NCI-H226 (cell line): ENCODE measurements around the gene NTHL1.

Experiments used
- DNase-seq: peaks from one replicate; pipeline ENCODE4 v3.0.0-alpha.2; 2015

NTHL1 gene

DNA sequence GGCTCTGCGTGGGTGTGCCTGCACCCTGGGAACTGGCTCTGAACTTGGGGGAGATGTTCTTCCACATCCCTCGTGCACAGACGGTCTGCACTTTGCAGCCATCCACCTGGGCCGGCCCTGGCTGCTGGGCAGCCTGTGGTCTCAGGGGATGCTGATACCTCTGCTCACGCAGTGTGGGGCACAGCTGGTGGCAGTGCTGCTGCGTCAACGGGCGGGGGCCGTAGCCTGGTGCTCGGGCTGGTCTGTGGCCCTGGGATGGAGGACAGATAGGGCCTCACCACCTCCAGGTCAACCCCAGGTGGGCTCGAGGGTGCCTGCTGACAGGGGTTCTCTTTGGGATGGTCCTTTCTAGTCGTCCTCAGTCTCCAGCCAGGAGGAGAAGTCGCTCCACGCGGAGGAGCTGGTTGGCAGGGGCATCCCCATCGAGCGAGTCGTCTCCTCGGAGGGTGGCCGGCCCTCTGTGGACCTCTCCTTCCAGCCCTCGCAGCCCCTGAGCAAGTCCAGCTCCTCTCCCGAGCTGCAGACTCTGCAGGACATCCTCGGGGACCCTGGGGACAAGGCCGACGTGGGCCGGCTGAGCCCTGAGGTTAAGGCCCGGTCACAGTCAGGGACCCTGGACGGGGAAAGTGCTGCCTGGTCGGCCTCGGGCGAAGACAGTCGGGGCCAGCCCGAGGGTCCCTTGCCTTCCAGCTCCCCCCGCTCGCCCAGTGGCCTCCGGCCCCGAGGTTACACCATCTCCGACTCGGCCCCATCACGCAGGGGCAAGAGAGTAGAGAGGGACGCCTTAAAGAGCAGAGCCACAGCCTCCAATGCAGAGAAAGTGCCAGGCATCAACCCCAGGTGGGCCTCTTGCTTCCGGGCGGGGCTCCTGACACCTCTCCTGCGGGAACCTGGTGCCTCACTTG lies 36.5 kb upstream of the NTHL1 start:
- no peak for DNase-seq

DNA sequence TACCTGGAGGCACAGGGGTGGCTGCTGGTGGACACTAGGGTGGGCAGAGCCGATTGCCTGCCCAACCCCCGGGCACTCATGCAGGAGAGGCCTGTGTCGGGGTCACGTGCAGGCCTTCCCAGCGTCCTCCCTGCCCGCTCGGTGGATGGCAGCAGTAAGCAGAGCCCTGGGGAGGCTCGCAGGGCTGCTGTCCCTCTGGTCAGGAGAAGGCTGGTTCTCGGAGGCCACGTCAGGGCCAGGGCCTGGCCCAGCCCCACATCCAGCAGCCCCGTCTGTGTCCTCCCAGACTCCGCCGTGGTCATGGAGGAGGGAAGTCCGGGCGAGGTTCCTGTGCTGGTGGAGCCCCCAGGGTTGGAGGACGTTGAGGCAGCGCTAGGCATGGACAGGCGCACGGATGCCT lies 35.8 kb upstream of the NTHL1 start:
- no peak for DNase-seq

DNA sequence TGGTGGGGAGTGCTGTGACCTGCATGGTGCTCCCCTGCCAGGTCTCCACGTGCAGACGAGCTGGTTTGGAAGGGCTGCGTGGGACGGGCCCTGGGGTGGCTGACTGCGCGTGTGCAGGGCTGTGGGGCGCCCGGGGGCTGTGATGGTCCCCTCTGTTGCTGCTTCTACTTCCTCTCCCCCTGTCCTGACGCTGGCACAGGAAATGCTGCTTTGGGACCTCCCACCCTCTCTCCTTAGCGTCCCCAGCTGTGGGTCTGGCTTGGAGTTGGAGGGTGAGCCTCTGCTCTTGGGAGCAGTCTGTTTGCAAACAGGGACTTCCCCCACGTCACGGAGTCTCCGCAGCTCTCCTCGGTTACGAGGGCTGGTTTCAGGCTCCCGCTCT lies 35.3 kb upstream of the NTHL1 start:
- DNase-seq = no peak

DNA sequence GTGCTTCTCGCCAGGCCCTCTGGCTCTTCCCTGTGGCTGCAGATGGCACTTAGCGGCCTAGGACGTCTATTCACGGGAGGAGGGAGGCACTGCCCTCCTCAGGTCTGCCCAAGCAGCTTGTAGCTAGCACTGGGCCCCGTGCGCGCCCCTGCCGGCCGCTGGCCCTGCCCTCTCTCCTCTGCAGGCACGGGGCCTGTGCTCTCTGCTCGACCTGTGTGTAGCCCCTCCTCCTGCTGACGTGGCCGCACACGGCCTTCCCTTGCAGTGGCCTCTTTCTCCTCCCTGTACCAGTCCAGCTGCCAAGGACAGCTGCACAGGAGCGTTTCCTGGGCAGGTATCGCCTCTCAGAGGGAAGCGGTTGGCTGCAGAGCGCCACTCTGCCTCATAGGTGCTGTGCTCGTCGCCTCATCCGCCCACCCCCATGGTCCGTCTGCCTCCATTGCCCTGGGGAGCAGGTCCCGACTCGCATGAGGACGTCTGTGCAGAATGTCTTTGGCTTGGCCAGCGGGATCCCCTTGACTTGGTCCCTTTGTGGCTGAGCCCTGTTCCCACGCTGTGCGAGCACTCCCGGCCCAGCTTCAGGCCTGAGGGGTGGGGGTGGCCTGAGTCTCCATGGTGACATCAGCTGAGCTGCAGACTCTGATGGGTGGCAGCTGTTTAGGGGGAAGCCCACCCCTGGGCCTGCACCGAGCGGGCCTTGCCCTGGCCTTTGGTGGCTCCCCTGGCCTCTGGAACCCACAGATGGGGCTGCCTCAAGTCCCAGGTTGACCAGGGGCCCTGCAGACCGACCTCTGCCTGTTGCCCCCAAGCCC lies 34.7 kb upstream of the NTHL1 start:
- peak; percentile 79 for DNase-seq

DNA sequence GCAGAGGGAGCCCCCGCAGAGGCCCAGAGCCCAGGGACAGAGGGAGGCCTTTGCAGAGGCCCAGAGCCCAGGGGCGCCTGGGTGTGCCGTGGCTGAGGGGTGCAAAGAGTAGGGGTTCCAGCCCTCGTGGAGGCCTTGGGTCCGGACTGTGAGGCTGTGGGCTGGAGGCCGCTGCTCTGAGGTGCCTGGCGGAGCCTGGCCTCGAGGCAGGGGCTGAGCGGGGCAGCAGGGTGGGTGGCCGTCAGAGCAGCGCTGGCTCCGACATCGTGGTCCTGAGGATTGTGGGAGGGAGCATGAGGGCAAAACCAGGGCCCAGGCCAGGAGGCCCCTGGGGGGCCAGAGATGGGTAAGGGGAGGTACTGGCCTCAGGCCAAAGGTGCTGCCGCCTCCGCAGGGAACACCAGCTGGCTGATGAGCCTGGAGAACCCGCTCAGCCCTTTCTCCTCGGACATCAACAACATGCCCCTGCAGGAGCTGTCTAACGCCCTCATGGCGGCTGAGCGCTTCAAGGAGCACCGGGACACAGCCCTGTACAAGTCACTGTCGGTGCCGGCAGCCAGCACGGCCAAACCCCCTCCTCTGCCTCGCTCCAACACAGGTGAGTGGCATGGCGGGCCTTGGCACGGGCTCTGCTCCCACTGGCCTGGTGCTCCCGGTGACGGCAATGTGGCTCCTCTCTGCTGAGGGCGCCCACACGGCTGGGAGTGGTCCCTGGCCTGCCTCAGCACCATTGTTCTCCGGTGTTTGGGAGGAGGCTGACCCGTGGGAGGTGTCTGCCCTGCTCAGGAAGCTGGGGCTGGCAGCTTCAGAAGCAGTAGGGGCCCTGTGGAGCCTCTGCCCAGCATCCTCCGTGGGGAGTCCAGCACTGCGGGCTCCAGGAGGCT lies 33.8 kb upstream of the NTHL1 start:
- no peak for DNase-seq

DNA sequence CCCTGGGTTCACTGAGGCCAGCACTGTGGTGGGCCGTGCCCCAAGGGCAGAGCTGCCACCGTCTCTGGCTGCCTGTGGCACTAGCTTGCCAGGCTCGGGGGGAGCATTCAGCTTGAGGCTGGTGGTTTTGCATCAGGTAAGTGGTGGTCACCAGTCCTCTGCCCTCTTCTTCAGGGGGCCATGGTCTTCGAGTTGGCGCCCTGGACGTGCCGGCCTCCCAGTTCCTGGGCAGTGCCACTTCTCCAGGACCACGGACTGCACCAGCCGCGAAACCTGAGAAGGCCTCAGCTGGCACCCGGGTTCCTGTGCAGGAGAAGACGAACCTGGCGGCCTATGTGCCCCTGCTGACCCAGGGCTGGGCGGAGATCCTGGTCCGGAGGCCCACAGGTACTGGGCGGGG lies 32.4 kb upstream of the NTHL1 start:
- DNase-seq = no peak

DNA sequence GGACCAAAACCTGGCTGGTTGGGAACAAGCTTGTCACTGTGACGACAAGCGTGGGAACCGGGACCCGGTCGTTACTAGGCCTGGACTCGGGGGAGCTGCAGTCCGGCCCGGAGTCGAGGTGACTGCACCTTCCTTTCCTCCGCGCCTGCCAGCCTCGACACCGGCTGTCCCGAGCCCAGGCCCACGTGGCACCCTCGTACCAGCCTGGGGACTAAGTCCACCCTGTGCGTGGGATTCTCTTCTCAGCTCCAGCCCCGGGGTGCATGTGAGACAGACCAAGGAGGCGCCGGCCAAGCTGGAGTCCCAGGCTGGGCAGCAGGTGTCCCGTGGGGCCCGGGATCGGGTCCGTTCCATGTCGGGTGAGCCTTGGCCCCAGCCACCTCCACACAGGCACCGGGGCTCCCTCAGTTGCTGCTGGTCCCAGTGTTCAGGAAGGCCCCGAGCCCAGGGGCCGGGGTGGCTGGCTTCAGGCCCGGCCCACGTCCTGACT lies 31.7 kb upstream of the NTHL1 start:
- no peak for DNase-seq

DNA sequence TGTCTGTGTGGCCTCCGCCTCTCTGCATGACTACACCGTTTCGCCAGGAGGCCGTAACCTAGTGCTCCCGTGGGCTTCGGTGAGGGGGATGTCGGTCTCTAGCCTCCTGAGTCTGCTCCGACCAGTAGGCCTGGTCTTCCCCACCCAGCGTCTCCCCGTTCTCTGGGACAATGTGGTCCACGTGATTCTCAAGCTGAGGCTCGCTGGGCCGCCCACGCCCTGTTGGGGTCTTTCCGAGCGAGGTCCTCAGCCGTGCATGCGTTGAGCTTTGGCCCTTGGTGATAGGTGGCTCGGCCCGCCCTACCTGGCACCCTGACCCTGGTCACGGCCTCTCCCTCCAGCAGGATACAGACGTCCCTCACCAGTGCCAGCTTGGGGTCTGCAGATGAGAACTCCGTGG lies 31.1 kb upstream of the NTHL1 start:
- no peak for DNase-seq

DNA sequence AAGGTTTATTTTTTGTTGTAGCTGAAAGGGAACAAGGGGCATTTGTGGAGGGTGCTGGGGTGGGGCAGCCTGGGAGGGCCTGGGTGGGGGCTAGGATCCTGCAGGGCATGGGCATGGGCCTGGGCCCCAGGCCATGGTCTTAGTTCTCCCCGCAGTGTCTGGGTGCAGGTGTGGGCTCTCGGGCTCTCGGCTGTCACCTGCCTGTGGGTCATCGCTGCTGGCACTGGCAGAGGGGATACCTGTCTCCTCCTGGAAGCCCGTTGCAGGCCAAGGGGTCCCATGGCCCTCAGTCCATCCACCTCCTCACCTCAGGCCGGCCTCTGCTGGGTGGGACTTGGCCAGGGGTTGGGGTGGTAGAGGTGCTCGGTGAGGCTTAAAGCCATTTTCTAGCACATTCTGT lies 30.5 kb upstream of the NTHL1 start:
- no peak for DNase-seq

DNA sequence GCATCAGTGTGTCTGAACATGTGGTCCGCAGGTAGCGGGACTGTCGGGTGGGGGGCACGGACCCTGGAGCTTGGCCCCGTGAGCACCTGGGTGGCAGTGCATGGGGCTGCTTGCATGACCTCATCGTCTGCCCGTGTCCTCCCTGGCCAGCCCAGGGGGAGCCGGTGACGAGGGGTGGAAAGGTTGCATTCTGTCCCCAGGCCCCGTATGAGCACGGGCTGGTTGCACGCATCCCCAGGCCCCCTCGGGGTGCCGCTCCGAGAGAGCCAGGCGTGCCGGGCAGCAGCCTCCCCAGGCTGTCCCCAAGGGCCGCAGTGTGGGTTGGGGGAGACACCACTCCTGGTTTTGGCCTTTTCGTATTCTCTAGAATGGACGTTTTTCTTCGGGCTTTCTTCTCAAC lies 30.1 kb upstream of the NTHL1 start:
- no peak for DNase-seq

DNA sequence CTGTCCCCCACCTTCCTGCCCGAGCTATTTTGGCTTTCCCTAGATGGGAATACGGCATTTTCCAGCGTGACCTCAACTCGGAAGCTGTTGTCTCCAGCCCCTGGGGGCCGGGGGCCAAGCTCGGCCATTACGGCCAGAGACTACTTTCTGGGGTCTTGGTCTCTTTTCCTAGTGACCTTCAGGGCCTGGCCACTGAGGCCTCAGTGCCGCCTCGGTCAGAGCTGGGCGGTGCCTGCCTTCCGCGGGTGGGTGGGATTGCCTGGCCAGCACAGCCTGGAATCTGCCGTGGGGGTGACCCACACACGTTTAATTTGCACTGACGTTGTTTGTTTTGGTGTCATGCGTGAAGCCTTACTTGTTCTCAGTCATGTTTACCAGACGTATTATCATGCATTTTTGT lies 29.4 kb upstream of the NTHL1 start:
- no peak for DNase-seq

DNA sequence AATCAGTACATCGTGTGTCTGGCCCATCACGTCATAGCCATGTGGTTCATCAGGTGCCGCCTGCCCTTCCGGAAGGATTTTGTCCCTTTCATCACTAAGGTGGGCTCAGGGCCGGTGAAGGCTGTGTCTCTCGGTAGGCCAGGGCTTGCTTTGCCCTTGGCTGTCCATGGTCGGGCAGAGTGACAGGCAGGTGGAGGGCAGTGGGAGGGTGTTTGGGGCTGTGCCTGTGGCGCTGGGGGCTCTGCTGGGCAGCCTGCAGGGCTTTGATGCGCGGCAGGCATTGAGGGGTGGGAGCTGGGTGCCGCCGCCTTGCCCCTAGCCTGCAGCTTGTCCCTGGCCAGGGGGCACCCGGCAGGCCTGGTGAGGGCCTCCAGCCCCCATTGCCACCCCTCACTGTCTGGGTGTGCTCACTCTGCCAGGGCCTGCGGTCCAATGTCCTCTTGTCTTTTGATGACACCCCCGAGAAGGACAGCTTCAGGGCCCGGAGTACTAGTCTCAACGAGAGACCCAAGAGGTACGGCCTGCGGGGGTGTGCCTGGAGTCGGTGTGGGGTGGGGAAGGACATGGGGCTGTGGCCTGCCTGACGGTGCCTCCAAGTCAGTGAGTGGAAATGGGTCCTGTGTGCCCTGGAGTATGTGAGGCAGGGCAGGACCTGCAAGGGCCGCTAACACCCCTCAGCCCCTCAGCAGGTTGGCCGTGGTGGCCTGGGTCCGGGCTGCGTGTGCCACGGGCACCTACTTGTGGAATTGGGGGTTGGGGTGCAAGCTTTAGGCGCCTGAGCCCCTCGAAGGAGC lies 28.6 kb upstream of the NTHL1 start:
- no peak for DNase-seq

DNA sequence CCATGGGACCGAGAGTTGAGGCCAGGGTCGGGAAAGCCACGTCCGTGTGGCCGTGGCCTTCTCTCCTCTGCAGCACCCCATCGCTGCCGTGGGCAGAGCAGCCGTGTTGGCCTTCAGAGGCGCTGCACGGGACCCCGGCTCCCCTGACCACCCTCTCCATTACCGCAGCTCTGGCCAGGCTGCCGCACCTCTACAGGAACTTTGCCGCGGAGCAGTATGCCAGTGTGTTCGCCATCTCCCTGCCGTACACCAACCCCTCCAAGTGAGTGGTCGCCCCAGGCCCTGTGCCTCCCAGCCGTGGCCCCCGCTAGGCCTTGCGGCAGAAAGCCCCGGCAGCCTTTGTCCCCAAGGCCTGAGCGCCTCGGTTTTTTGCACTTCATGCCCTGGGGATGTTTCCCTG lies 28.0 kb upstream of the NTHL1 start:
- DNase-seq = no peak

DNA sequence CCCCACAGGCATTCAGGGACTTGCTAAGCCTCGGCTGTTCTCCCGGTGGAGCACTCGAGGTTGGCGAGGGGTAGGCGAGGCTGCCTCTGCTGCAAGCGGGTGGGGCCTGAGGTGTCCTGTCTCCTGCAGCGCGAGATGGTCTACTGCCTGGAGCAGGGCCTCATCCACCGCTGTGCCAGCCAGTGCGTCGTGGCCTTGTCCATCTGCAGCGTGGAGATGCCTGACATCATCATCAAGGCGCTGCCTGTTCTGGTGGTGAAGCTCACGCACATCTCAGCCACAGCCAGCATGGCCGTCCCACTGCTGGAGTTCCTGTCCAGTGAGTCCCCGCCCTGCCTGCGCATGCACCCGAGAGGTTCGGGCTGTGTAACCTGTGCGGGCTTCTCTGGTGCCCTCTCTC lies 26.4 kb upstream of the NTHL1 start:
- DNase-seq = no peak

DNA sequence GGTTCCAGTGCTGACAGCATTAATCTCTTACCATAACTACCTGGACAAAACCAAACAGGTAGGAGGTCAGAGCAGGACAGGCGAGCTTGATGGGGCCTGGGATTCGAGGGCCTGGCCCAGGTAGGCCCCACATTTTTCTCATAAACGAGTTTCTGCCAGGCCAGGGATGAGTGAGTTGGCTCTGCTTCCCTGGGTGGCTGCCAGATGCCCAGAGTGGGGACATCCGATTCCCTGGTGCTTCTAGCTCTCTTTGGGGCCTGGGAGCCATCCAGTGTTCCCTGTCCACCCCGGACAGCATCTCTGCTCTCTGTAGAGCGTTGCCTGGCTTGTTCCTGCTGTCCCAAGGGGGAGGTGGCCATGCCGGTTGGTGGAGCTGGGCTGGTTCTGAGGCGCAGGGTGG lies 25.3 kb upstream of the NTHL1 start:
- DNase-seq = no peak

DNA sequence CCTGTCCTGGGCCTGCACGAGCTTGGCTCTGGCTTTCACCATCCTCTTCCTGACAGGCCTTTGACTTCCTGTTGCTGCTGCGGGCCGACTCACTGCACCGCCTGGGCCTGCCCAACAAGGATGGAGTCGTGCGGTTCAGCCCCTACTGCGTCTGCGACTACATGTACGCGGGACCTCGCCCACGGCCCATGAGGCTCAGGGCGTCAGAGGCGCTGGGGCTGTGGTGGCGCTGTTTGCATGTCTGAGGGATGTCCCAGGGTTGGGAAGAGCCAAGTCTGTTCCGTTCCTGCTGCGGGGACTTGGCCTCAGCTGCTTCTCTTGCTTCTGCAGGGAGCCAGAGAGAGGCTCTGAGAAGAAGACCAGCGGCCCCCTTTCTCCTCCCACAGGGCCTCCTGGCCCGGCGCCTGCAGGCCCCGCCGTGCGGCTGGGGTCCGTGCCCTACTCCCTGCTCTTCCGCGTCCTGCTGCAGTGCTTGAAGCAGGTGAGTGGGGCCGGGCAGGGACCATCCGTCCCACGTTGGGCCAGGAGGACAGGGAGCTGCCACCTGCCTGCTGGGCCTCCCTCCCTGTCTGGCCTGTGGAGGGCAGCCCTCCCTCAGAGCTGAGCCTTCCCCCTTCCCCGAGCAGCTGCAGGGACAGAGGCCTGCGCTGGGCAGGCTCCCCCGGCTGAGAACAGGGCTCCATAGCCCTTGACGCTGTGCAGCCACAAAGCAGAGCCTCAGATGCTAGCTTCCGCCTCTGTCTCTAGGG lies 24.0 kb upstream of the NTHL1 start:
- no peak for DNase-seq

DNA sequence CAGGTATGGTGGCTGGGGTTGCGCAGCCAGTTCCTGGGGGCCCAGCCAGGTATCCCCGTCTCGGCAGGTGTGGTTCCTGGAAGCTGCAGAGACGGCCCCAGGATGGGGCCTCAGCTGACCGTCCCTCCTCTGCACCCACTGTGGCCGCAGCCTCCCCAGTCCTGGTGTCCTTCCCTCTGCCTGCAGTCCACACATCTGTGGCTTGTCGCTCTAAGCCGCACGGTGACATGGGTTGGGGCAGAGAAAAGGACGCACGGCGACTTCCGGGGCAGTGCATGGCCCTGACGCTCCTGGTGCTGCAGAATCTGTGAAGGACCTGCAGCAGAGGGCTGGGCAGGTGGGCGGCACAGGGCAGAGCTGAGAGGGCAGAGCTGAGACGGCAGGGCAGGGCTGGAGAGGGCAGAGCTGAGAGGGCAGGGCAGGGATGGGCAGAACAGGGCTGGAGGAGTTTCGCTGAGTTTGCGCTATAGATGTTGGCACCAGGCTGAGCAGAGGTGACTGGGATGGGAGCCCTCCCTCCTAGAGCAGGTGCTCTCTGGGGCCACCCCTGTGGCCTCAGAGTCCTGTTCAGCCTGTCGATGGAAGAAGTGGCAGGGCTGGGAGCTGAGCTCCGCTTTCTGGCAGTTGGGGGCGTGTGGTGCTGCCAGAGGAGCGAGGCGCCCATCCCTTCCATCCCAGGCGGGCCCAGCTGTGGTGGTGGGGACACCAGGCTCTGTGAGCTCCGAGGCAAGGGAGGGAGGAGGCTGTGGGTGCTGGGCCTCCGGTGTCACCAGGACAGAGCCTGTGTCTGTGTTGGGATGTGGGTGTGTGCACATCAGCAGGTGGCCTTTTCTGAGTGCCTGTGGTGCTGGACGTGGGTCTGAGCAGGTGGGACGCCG lies 23.2 kb upstream of the NTHL1 start:
- no peak for DNase-seq

DNA sequence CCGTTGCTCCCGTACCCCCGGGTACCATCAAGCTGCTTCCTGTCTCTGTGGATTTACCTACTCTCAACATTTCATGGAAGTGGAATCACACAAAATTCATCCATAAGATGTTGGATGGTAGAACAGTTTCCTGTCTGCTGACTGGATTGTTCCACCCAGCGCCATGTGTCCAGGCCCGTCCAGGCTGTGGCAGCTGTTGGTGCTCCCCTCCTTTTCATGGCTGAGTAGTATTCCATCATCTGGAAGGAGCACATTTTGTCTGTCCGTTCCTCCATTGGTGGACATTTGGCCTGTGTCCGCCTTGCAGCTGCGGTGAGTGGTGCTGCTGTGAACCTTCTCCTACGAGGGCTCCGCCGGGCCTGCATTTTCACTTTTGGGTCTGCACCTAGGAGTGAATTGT lies 18.5 kb upstream of the NTHL1 start:
- no peak for DNase-seq

DNA sequence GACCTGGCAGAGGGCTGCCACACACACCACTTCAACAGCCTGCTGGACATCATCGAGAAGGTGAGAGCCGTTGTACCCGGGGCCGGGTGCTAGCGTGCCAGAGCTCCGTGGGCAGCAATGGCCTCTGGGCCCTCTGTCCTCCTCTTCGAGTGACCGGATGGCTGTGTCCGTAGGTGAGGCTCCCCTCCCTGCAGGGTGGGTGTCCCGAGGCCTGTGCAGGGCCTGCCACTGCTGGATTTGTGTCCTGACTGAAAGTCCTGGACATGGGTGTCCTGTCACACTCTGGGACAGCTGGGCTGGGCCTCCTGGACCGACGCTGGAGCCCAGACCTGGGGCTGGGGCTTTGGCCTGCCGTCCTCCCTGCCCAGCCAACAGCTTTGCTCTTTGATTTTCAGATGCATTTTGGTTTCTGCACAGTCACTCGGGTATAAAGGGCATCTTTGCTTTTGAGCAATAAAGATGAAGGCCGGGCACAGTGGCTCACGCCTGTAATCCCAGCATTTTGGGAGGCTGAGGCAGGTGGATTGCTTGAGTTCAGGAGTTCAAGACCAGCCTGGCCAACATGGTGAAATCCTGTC lies 16.8 kb upstream of the NTHL1 start:
- no peak for DNase-seq

DNA sequence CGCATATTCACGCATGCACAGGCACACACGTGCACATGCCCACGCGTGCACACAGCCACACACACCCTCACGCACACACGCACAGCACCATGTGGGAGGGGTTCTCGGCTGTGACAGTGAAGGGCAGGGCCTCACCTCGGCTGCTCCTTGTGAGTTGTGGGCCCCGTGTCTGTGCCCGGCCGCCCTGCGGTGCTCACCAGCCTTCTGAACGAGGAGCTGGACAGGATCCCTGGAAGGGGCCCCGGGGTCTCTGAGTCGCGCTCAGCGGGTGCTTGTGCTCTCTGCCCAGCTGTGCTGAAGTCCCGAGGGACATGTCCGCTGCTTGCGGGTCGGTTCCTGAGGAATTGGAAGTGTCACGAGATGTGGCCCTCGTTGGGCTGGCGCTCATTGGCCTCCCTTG lies 16.2 kb upstream of the NTHL1 start:
- DNase-seq = no peak
